MM.1S (cell line): ENCODE data around the gene METAP2.

Source experiments
- CTCF ChIP-seq: fragments of 300-600 bp; sonication (generic); IDR thresholded peaks from 2 replicates; pipeline ENCODE4 v1.5.1; 2016; ENCODE audit warnings: antibody characterized with exemption, low read length, mixed read lengths
- EZH2phosphoT487 ChIP-seq: fragments of 300-600 bp; sonication (generic); IDR thresholded peaks from 2 replicates; pipeline ENCODE4 v1.6.1; 2018; ENCODE audit warnings: antibody characterized with exemption, low read length

- TF ChIP-seq CTCF (no peak), EZH2phosphoT487 (no peak)
Observed at GRCh38 chr12:95516757-95517156, 42.8 kb downstream of the METAP2 start.
